Measurements from ENCODE around the gene NIT2. TPM values are rescaled to one million over a fixed set of nuclear protein-coding genes. Genes with fewer than 3 reads are reported as not detected.

Gene NIT2
- total RNA-seq, 2 donors from 2014 or later: 25.5 to 29.2 TPM

- no peak for DNase-seq
- no peaks in the 10 kb centered on the region for H3K9me3 ChIP-seq
- no peak overlapping the region for H3K27ac ChIP-seq
- peaks cover 10% of the 10 kb centered on the region for H3K4me1 ChIP-seq
- no peak for TF ChIP-seq CTCF (IDR thresholded peaks at IDR 0.05)
- H3K4me3 ChIP-seq: peak overlapping the region; percentile 98
- H3K9ac ChIP-seq (ENCODE audit: low read depth in 2 of 2, low read length in 2 of 2): peak overlapping the region; percentile 40 to 86
- no peaks in the 10 kb centered on the region for H3K27me3 ChIP-seq
- intact Hi-C loops (cut with DNase I): no loop called here
- no peaks in the 10 kb centered on the region for H3K36me3 ChIP-seq
Measured at GRCh38 chr3:100399341-100400071, 64.9 kb downstream of the NIT2 start.

- Histone ChIP-seq H3K27ac (peak overlapping the region; percentile 92), H3K27me3 (no peaks in the 10 kb centered on the region), H3K9ac (ENCODE audit: low read depth in 2 of 2, low read length in 2 of 2) (peak overlapping the region; percentile 82 to 86), H3K36me3 (no peaks in the 10 kb centered on the region), H3K9me3 (no peaks in the 10 kb centered on the region), H3K4me3 (peak overlapping the region; percentile 98), H3K4me1 (peaks cover 10% of the 10 kb centered on the region)
- intact Hi-C loops (cut with DNase I): no loop called here
- no peak for DNase-seq
- TF ChIP-seq CTCF (IDR thresholded peaks at IDR 0.05): no peak
Measured at GRCh38 chr3:100400419-100400779, 65.8 kb downstream of the NIT2 start.

DNA sequence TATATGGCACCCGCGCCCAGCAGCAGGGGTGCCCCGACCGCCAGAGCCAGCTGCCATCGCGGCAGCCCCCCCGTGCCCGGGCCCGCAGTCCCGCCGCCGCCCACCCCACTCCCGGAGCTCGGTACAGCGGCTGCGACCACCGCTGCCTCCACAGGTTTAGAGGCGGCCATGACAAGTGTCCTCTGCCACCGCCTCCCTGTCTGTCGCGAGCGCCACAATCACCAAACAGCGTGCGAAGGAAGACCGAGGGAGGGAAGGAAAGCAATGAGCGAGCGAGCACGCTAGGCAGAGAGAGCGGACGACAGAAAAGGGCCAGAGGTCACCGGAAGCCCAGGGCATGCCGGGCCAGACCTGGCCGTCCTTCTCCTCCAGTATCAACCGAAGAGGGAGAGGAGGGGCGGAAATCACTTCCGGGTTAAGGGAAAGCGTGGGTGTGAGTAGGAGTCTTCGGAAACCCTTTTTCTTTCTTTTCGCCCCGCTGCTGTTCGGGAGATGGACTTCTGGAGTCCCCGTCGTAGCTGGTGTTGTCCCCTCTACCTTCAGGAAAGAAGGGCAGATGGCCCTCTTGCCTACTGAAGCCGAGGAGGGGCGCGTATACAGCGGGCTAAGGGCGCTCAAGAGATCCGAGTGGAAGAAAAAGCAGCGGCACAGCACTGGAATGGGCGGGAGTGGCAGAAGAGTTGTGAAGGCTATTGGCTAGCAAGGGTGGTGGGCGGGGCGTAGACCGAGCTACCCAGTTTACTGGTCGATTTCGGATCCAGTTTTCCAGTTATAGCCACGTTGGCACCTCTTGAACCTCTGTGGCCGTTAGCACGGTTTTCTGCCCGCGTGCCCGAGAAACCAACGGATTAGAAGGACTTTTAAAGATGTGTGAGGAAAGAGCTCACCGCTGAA is 66.5 kb downstream of the NIT2 start, which contains the start of the genes LNP1 and TOMM70:
TSS of gene LNP1 (plus strand) at position 760 of the 894 bp plus-strand sequence. CDS start 28,191 bp downstream, outside the sequence.
TSS of gene TOMM70 (minus strand) at position 310 of the 894 bp plus-strand sequence. CDS start at position 170, 140 bp downstream.
- Histone ChIP-seq H3K36me3 (no peaks in the 10 kb centered on the region), H3K4me3 (peak within 1 kb of the TSS; percentile 98), H3K9ac (ENCODE audit: low read depth in 2 of 2, low read length in 2 of 2) (peak within 1 kb of the TSS; percentile 82 to 86), H3K4me1 (peaks cover 8% of the 10 kb centered on the region), H3K27me3 (no peaks in the 10 kb centered on the region), H3K27ac (peak within 1 kb of the TSS; percentile 92), H3K9me3 (no peaks in the 10 kb centered on the region)
- DNase-seq: peak; percentile 98
- intact Hi-C loops (cut with DNase I): no loop called here
- no peak for TF ChIP-seq CTCF (IDR thresholded peaks at IDR 0.05)

GRCh38 chr3:100401674-100402041 is 67.1 kb downstream of the NIT2 start:
- Histone ChIP-seq H3K4me3 (peak overlapping the region; percentile 98), H3K27me3 (no peaks in the 10 kb centered on the region), H3K36me3 (no peaks in the 10 kb centered on the region), H3K27ac (peak overlapping the region; percentile 92), H3K9ac (ENCODE audit: low read depth in 2 of 2, low read length in 2 of 2) (peak overlapping the region; percentile 19 to 86), H3K4me1 (peaks cover 4% of the 10 kb centered on the region), H3K9me3 (no peaks in the 10 kb centered on the region)
- intact Hi-C loops (cut with DNase I): no loop called here
- peak; percentile 37 for DNase-seq
- no peak for TF ChIP-seq CTCF (IDR thresholded peaks at IDR 0.05)

DNA sequence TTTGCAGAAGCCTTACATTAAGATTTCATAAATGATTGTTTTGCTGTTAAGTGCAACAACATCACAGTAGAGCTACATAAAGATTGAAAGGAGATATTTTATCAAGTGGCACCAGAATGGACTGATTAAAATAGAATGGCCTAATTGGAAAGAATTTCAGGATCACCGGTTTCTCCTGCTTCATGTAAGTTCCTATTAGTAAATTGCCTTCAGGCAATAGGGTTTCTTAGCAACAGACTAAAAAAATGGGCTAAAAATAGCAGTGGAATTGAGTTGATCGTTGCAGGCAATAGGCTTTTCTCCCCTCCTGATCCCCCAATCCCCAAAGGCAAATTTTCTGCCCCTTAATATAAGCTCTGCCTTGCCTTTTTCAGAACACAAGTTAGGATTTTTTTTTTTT is 67.7 kb downstream of the NIT2 start:
- peak overlapping the region; percentile 98 for H3K4me3 ChIP-seq
- H3K27me3 ChIP-seq: no peaks in the 10 kb centered on the region
- no peak overlapping the region for H3K27ac ChIP-seq
- peaks cover 4% of the 10 kb centered on the region for H3K4me1 ChIP-seq
- H3K9me3 ChIP-seq: no peaks in the 10 kb centered on the region
- DNase-seq: no peak
- intact Hi-C loops (cut with DNase I): no loop called here
- H3K9ac ChIP-seq (ENCODE audit: low read depth in 2 of 2, low read length in 2 of 2): peak overlapping the region; percentile 19 to 86
- no peak for TF ChIP-seq CTCF (IDR thresholded peaks at IDR 0.05)
- H3K36me3 ChIP-seq: no peaks in the 10 kb centered on the region

Data from colonic mucosa (tissue), 4 donors.